Right lung (tissue), 10 donors: ENCODE measurements around the gene LCN15. TPM values are rescaled to one million over a fixed set of nuclear protein-coding genes. Genes with fewer than 3 reads are reported as not detected.
"Not testable (repeated sequence)": the region's sequence is repeated elsewhere in the genome, so short reads cannot be mapped to it uniquely, and the experiment has no call there.

Source experiments
- DNase-seq, 2 donors: peaks; one replicate each; pipeline ENCODE4 v3.0.0-alpha.2; 2013
- long read RNA-seq, 8 donors: transcript quantifications; one replicate each; lab custom pipeline, GENCODE V29; 2026
- polyA plus RNA-seq, 5 donors: library from polyadenylated mRNA; unstranded; fragments of 120-200 nt; gene quantifications; one replicate each; pipeline versions ENCODE4 v1.2.1 to v1.2.3, GENCODE V29; 2013; ENCODE audit warnings: inconsistent platforms in 1 of 5, low replicate concordance in 1 of 5; ENCODE audit not compliant: insufficient read length in 5 of 5, insufficient read depth in 1 of 5

The LCN15 gene, protein sequence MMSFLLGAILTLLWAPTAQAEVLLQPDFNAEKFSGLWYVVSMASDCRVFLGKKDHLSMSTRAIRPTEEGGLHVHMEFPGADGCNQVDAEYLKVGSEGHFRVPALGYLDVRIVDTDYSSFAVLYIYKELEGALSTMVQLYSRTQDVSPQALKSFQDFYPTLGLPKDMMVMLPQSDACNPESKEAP
- 1 to 10 TPM in 1 of 5 donors, under 1 TPM in 4; 0.07 to 2.2 (median 0.10) TPM for polyA plus RNA-seq
- long read RNA-seq, donor 1, partial matches to known transcripts, result 0 of 1 reads
- long read RNA-seq, donor 1, other reads (novel, unspliced or antisense), result 0 of 1 reads
- long read RNA-seq, donor 2, result 0 reads
- long read RNA-seq, donor 3, result 0 reads
- long read RNA-seq, donor 4, result 0 reads
- long read RNA-seq, donor 5, result 0 reads
- long read RNA-seq, donor 6, partial matches to known transcripts, result 297 of 349 reads
- long read RNA-seq, donor 6, other reads (novel, unspliced or antisense), result 52 of 349 reads
- long read RNA-seq, donor 7, result 0 reads
- long read RNA-seq, donor 8, result 0 reads

DNA sequence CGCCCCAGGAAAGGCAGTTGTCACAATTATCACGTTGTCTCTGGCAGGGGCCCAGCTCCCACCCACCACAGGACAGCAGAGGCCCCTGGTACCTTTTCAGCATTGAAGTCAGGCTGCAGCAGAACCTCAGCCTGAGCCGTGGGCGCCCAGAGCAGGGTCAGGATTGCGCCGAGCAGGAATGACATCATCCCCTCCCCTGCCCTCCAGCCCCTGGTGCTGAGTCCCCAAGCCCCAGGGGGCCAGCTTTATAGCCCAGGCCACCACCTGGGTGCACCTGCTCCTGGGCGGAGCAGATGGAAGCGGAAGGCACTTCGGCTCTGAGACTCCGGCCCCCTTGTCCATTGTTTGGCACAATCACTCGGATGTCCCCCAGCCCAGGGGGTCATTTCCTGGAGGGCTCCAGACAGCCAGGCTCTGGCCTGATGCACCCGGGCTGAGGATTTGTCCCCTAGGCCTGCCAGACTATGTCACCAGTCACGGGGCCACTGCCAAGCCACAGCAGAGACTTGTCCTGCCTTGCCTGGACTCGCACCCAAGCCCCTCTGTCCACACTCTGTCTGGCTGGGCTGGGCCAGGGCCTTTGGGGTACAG is at the start of gene LCN15:
TSS of gene LCN15 (minus strand) at position 218 of the 591 bp plus-strand sequence. CDS start at position 188, 30 bp downstream.
- no peak for DNase-seq

DNA sequence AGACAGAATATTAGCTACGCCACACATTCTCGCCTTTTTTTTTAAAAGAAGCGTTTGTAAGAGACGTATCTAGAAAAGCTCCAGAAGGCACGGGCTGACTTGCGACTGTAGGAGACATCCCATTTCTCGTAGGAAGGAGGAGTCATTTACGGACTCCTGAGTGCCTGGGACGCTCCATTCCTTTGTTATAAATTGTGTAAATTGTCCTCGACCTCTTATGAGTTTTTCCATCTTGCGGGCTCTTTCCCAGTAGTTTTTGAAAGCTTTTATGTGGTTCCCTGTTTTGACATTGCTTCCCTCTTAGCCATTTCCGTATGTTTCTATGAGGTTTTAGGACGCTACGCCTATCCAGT is 44.5 kb upstream of the LCN15 start:
- no peak for DNase-seq

DNA sequence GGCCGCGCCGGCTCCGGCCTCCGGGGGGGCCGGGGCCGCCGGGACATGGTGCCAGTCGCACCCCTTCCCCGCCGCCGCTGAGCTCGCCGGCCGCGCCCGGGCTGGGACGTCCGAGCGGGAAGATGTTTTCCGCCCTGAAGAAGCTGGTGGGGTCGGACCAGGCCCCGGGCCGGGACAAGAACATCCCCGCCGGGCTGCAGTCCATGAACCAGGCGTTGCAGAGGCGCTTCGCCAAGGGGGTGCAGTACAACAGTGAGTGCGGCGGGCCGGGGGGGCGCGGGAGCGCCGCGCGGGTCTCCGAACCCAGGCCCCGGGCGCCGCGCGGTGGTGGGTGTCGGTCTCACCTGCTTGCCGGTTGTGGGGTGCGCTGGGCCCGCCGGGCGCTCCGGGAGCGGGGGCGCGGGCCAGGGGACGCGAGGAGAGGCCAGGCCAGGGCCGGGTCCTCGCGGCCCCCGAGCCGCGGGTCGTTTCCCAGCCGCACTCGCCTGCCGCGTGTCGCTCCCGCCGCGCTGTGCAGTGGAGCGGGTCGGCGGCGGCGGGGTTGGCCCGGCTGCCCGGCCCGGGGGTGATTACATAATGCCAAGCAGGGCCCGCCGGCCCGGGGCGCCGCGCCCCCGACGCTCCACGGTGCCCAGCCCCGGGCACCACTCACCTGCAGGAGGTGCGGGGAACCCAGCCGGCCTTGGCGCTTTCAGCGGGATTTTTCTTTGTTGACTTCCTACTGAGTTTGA is 43.9 kb upstream of the LCN15 start:
- no peak for DNase-seq

DNA sequence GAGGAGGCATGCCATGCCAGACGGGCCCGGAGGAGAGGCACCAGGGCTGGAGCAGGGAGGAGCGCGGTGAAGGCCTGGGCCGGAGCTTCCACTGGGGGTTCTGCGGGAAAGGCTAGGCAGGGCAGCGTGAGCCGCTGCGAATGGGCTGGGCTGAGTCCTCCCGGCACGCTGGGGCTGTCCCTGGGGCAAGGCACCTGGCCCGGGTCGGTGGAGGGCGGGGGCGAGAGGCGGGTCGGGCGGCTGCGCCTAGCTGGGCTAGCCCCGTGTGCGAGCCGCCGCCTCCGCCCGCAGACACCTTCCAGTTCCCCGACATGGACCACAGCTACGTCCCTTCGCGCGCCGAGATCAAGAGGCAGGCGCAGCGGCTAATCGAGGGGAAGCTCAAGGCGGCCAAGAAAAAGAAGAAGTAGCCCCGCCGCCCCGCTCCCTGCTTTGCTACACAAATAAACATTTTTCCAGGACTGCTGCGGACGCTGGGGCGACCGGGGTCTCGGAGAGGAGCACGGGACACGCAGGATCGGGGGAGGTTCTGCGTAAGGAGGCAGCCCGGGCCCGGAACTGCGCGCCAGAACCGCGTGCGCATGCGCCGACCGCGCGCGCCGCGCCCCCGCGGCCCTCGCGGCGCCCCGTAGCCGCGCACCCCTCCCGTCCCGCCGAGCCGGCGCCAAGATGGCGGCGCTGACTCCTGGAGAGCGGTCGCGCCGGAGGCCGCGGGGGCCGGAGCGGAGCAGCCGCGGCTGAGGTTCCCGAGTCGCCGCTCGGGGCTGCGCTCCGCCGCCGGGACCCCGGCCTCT is 43.2 kb upstream of the LCN15 start, which contains the start of gene RABL6:
TSS of gene RABL6 (plus strand) at position 668 of the 794 bp plus-strand sequence. CDS start 249 bp downstream, outside the sequence.
- DNase-seq, result peak; percentile 82 to 83

DNA sequence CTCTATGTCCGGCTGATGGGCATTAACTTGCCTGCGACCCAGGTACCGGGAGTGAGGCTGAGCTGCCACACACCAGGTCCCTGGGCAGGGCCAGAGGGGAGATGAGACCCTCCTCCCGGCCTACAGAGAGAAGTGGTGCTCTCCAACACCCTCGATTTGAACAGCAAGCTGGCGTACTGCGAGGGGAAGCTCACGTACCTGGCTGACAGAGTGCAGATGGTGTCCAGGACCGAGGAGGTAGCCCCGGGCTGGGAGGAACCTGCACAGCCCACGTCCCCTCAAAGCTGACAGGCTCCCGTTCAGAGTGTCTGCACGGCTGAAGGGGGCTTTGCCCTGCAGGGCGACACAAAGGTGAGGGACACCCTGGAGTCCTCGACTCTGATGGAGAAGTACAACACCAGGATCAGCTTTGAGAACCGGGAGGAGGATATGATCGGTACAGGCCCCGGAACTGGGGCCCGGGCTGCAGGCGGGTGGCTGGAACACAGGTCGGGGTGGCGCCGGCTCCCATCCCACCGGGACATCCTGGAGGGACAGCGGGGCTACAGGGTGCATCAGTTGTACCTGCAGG is 42.4 kb upstream of the LCN15 start:
- no peak for DNase-seq

DNA sequence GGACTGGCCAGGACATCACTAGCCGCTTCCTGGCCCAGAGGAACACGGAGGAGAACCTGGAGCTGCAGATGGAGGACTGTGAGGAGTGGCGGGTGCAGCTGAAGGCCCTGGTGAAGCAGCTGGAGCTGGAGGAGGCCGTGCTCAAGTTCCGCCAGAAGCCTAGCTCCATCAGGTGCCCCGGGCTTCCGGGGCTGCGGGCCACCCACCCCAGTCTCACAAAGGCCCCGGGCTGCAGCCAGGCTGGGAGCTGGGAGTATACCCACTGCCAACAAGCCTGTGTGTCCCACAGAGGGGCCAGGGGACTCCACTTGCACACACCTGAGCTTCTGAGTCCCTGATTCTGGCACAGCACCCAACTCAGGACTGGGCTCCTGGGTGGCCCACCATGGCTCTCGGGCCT is 41.7 kb upstream of the LCN15 start:
- no peak for DNase-seq

DNA sequence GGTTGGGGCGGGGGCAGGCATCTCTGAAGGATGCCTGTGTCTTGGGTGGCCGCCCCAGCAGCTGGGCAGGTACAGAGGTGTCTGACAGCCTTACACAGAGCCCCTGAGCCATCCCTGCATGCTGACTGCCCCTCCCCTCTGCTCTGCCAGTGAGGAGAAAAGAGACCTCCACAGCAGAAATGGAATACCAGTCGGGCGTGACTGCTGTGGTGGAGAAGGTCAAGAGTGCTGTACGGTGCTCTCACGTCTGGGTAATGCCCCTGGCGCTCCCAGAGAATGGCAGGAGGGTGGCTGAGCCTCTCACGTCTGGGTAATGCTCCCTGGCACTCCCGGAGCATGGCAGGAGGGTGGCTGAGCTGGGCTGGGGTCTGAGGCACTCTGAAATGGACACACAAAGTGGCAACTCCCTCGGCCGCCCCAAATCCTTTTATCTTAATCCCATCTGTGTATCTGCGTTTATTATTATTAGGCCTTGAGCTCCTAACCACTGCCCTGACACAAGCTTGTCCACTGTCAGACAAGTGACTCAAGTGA is 41.0 kb upstream of the LCN15 start:
- no peak for DNase-seq

DNA sequence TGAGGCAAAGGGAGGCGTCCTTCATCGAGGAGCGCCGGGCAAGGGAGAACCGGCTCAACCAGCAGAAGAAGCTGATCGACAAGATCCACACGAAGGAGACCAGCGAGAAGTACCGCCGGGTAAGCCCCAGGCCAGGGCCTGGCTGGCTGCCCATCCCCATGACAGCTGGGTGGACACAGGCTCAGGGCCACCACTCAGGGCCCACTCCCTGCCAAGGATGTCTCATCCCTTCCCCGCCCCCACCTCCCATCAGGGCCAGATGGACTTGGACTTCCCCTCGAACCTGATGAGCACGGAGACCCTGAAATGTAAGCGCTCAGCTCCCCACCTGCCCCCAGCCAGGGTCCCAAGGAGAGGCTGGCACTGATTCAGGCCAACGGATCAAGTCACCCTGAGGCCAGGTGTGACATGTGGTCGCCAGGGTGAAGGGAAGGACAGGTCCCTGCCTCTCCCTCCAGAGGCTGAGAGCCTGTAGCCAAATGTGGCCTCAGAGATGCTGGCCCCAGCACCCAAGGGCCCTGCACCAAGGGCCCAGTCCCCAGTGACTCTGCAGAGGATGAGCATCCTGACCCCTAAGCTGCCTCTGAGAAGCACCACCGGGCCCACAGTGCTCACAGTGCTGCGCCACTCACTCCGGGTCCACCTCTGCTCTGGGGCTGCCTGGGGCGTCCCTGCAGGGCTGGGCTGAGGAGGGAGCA is 40.3 kb upstream of the LCN15 start:
- DNase-seq, result no peak

DNA sequence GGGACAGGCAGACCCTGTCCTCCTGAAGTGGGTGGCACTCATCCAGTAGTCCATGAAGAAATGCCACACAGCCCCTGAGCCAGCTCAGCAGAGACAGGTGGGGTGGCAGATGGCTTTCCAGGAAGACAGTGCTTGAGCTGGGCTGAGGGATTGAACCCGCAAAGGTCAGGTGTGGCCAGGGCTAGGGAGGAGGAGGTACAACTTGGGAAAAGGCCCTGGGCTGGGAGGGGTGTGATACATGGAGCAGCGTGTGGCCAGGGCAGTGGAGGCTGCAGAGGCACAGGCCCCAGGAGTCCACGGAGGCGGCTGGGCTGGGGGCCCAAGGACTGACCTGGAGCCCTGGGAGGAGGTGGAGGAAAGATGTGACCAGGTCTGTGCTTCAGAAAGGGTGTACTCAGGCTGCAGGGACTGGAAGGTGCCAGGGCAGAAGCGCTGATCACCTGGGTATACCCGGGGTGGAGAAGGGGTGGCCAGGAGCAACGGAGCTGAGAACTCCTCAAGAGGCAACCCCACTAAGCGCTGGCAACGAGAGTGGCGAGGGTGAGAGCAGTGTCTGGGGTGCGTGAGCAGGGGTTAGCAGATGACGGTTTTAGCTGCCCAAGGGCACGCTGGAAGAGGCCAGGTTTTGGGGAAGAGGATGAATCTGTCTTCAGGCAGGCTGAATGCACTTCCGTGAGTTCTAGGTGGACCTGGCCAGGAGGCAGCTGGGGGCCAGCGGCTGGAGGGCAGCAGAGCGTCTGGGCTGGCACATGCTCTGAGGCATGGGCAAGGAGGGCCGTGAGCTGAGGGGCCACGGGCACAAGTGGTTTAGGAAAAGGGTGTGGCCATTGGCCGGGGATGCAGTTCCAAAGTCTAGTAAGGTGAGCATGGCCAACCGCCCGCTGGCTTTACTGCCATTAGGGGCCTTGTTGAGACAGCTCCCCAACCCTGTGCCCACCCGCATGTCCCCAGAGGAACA is 39.5 kb upstream of the LCN15 start:
- DNase-seq, result no peak

DNA sequence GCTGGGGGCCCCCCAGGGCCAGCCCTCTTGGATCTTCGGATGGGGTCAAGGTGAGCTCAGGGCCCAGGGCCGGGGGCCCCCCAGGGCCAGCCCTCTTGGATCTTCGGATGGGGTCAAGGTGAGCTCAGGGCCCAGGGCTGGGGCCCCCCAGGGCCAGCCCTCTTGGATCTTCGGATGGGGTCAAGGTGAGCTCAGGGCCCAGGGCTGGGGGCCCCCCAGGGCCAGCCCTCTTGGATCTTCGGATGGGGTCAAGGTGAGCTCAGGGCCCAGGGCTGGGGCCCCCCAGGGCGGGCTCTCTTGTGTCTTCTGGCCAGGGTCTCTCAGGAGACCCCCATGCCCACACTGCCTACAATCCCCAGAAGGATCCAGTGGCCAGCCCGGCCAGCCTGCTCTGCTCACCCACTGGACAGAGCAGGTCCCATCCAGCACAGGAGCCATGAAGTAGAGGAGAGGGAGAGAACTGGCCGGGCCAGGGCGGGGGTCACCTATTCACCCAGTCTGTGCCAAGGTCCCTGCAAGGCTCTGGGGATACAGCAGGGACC is 38.8 kb upstream of the LCN15 start:
- DNase-seq, result not testable (repeated sequence)

DNA sequence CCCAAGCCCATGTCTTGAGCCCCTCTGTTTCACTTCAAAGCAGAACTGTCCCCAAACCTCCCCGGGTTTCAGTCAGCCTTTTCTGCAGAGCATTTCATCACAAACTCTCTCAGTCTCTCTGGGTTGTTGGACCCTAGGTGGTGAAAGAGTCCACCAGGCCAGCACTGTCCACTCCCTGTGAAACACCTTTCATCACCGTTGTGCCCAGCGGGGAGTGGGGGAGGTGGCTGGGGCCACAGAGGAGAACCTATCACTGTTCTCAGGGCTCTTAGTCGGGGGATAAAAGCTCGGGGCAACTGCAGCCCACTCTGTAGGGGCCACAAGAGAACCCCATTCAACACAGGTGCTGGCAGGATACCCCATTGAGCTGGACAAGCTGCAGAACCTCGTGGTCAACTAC is 38.0 kb upstream of the LCN15 start:
- no peak for DNase-seq

DNA sequence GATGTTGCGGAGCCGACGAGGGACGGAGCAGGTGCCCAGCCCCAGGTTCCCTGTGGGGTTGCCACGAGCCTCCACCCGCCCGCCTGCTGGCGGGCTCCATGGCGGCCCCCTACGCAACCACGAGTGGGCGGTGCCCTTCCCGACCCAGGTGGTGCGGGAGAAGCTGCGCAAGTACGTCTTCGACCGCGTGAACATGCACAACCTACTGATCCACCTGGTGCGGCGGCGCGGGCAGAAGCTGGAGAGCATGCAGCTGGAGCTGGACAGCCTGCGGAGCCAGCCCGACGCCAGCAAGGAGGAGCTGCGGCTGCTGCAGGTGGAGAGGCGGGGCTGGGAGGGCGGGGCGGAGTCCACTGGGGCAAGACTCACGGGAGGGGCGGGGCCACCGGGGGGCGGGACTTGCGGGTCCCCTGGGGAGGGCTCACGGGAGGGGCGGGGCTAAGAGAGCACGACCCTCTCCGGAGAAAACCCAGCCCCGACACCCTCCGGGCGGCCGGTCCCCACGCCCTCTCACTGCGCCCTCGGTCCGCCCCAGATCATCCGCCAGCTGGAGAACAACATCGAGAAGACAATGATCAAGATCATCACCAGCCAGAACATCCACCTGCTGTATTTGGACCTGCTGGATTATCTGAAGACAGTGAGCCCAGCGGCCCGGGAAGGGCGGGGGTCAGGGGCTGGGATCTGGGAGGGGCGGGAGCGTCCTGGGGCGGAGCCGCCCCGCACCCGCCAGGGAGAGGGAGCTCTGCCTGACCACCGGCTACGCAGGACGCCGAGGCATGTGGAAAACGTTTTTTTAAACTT is 35.7 kb upstream of the LCN15 start:
- DNase-seq, result peak; percentile 68 to 70

DNA sequence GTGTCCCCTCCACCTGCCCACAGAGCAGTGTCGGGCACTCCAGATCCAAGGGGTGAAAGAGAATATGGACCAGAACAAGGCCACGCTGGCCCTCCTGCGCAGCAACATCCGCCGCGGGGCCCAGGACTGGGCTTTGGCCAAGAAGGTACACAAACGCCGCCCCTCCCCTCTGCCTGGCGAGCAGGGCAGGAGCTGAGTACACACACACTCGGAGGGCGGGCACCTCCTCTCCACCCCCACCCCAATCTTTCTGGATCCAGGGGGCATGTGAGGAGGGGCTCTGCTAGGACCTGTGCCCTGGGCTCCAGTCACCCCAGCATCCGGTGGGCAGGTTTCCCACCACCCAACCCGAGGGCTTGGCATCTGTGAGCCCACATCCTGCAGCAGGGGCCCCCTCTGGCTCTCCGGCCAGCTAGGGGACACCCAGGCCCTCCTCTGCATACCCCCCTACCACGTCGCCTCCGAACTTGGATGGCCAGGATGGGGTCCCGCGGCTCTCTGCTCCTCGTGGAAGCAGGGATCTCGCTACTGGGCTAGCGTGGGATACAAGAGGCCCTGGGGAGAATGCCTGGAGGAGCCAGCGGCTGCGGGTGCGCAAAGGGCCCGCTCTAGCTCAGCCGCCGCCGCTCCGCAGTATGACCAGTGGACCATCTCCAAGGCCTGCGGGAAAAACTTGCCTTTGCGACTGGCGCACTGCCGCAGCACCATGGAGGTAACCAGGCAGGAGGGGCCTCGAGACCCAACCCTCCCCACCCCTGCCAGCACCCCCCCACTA is 34.9 kb upstream of the LCN15 start:
- DNase-seq, result peak in 1 of 2 donors; percentile 30

DNA sequence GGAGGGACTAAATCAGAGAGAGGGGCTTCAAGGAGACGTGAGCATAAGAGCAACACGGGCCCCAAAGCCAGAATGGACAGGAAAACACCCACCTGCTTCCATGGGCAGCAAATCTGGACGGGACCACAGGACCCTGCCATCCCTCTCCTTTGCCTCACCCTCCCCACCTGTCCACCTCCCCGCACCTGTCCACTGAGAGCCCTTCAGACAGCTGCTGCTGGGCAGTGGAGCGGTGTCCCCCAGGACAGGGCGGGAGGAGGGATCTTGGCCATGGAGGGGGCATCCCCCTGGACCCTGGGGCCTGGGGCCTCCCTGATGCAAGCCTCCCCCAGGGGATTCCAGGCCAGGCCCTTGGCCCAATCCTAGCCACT is 34.4 kb upstream of the LCN15 start:
- no peak for DNase-seq

DNA sequence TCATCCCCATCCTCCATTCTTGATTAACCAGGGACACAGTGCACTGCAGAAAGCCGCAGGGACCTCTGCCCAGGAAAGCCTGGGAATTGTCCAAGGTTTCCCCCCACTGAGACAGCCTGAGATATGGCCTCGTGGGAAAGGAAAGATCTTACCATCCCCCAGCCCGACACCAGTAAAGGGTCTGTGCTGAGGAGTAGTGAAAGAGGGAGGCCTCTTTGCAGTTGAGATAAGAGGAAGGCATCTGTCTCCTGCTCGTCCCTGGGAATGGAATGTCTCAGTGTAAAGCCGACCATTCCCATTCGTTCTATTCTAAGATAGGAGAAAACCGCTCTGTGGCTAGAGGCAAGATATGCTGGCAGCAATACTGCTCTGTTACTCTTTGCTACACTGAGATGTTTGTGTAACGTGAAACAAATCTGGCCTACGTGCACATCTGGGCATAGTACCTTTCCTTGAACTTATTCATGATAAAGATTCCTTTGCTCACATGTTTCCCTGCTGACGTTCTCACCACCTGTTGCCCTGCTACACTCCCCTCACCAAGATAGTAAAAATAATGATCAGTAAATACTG is 32.5 kb upstream of the LCN15 start:
- DNase-seq, result not testable (repeated sequence)

DNA sequence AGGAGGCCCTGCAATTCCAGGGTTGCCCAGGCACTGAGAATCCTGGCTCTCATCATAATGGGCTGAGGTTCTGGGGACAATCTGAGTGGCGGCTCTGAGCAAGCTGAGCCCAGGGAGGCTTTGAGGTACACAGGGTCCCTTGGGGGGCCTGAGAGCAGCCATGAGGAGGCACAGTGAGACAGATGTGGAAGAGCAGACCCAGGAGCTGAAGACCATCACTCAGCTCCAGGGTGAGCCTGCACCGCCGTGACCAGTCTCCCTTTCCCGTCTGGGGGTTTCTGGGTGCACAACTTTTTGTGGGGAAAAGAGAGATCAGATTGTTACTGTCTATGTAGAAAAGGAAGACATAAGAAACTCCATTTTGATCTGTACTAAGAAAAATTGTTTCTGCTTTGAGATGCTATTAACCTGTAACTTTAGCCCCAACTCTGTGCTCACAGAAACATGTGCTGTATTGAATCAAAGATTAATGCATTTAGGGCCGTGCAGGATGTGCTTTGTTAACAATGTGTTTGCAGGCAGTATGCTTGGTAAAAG is 32.0 kb upstream of the LCN15 start, which contains the start of gene CCDC183:
TSS of gene CCDC183 (plus strand) at position 101 of the 537 bp plus-strand sequence. CDS start at position 161, 60 bp downstream.
- DNase-seq, result no peak
